Fibroblast of mammary gland (primary cell): Measurements from ENCODE around the gene SNAP25.

Experiments used
- DNase-seq: peaks from one replicate; pipeline ENCODE4 v3.0.0-alpha.2; 2010; ENCODE audit warnings: low read depth
- H3K4me3 ChIP-seq: 2 replicates; pipeline ENCODE4 v1.5.1; 2011; ENCODE audit warnings: low read depth, mild to moderate bottlenecking, low read length, moderate library complexity; ENCODE audit not compliant: control insufficient read depth
- TF ChIP-seq, protein P1 (sequence below): conservative IDR thresholded peaks from 2 replicates; pipeline ENCODE4 v1.5.1; 2011; ENCODE audit warnings: low read depth, low read length, inconsistent platforms; ENCODE audit not compliant: control insufficient read depth, insufficient read depth

SNAP25 gene

DNA sequence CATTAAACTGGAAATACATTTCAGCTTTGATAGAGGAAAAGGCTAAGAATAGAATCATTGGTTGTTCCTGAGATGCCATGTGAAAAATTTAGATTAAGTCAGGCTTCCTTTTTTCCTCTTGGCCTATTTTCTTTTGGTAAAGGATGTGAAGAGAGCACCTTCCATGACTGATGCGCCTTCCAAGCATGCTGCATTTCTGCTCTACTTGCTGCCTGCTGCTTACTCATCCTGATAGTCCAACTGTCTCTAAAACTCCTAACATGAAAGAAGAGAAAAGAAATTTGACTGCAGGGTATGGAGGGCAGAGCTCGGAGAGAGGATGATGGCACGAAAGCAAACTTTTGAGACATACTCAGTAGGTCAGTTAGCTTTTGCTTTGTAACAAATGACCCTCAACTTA is 28.8 kb downstream of the SNAP25 start:
- no peak overlapping the region for H3K4me3 ChIP-seq
- no peak for DNase-seq
- TF ChIP-seq, protein P1, sequence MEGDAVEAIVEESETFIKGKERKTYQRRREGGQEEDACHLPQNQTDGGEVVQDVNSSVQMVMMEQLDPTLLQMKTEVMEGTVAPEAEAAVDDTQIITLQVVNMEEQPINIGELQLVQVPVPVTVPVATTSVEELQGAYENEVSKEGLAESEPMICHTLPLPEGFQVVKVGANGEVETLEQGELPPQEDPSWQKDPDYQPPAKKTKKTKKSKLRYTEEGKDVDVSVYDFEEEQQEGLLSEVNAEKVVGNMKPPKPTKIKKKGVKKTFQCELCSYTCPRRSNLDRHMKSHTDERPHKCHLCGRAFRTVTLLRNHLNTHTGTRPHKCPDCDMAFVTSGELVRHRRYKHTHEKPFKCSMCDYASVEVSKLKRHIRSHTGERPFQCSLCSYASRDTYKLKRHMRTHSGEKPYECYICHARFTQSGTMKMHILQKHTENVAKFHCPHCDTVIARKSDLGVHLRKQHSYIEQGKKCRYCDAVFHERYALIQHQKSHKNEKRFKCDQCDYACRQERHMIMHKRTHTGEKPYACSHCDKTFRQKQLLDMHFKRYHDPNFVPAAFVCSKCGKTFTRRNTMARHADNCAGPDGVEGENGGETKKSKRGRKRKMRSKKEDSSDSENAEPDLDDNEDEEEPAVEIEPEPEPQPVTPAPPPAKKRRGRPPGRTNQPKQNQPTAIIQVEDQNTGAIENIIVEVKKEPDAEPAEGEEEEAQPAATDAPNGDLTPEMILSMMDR, result no peak

DNA sequence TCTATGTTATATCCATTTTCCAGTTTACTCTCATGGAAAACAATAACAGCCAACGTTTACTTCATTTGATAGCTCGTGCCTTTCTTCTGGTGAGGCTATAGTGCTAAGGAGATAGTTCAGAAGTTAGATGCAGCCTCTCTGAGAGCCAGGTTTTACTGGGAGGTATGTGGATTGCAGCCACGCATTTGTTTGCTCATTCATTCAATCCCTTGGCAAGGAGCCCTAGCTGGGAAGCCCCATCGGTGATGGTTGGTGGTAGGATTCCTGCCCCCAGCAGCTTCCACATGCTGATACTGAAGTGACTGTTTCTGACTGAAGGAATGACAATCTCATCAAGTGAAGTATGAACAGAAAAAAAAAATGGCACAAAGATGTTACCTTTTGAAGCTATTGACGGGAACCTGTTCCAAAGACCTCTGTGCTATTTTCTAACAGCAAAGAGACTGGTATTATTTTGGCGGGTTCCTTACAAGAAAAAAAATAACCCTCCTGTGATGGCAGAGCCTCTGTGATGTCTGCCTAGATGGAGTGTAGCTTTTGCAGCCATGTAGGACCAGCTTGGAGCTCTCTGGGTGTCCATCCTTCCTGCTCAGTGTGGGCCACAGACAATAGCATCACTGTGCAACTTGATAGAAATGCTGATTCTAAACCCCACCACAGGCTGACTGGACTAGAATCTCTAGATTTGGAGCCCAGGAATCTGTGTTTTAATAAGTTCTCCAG is 30.6 kb downstream of the SNAP25 start:
- TF ChIP-seq, protein P1, result no peak
- no peak for DNase-seq
- H3K4me3 ChIP-seq, result no peak overlapping the region

DNA sequence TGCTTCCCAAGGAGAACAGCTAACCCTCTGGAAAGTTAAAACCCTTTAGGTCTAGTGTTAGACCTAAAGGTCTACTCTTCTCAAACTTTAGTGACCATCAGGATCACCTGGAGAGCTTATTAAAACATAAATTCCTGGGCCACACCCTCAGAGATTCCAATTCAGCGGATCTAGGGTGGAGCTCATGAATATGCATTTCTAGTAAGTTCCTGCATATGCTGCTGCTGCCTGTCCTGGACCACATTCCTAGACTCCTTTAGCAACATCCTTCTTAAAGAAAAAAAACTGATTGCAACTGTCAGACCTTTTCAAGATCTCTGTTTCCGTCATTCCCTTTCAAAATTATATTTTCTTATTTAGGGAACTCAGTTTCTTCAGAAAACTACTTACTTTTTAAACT is 31.2 kb downstream of the SNAP25 start:
- no peak for DNase-seq
- TF ChIP-seq, protein P1, result no peak
- no peak overlapping the region for H3K4me3 ChIP-seq

DNA sequence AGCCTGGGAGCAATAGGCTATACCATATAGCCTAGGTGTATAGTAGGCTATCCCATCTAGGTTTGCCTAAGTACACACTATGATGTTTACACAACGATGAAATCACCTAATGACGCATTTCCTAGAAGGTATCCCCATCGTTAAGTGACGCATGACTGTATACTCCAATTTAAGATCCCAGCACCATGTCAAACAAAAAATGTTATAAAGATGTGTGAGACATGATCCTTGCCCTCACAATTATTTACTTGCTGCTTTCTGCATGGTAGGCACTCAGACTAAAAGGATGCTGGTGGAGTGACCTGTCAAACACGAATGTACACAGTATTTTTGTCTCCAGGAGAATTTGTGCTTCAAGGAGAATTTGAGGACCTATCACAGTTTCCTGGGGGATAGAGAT is 32.3 kb downstream of the SNAP25 start:
- TF ChIP-seq, protein P1, result no peak
- DNase-seq, result no peak
- no peak overlapping the region for H3K4me3 ChIP-seq

DNA sequence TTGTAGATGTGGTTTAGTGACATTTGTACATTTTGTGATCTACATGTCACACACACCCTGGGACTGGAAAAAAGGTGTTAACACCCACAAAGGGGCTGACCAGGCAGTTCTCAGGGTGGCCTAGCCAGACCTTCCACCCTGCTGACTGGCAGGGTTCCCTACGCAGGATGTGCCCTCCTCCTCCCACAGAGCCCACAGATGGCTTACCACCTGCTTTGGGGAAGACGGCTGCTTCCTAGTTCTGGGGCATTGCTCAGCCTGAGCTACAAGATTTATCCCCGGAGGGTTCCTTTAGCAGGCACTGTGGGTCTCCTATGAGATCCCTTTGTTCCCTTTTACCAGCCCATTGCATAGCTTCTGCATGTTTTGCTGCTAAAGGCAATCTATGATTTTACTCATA is 35.1 kb downstream of the SNAP25 start:
- no peak overlapping the region for H3K4me3 ChIP-seq
- TF ChIP-seq, protein P1, result no peak
- DNase-seq, result no peak

DNA sequence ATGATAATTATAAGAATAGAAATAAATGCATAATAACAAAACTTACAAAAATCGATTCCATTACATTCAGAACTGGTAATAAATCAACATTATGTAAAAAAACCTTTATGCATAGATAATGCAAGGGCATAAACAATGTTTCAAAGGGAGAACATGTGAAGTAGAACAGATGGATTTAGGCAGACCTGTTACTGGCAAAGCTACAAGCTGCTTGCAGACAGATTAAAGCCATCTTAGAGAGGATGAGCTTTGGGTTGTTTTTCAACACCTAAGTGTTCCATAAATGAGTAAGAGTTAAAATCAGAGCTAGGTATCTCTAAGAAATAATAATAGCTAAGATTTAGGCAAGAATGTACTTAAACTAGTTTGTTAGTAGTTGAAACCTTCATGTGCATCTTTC is 37.2 kb downstream of the SNAP25 start:
- H3K4me3 ChIP-seq, result no peak overlapping the region
- TF ChIP-seq, protein P1, result no peak

DNA sequence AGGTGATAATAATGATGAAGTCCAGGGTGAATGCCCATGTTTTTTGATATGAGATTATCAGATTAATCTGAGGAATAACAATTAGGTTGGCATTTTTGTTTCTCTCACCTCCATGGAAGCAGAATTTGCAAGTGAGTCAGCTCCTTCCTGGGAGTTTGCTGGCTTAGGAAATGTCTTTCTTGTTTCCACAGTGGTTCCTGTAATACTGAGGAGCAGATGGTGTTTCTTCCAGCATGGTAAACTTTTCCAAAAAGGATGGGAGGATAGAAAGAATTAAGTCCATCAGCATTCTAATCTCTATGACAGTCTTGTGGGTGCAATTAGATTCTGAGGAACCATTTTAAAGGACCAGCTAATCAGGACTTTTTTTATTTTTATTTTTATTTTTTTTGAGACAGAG is 40.5 kb downstream of the SNAP25 start:
- peak; percentile 8 for DNase-seq
- no peak overlapping the region for H3K4me3 ChIP-seq
- TF ChIP-seq, protein P1, result no peak

More for the DNA sequence above, 37.2 kb downstream of the SNAP25 start:
- no peak for DNase-seq
